GM12875 (cell line): Measurements from ENCODE around the gene MIB1.

ENCODE experiments used
- H3K4me3 ChIP-seq: one replicate; pipeline ENCODE4 v1.5.1; 2011; ENCODE audit warnings: low read depth, low read length, control low read depth
- CTCF ChIP-seq: IDR thresholded peaks from 2 replicates; pipeline ENCODE4 v1.5.1; 2011; ENCODE audit warnings: low read depth, mild to moderate bottlenecking, control low read depth, inconsistent platforms, low read length, moderate library complexity, borderline replicate concordance; ENCODE audit not compliant: insufficient read depth

MIB1 gene

GRCh38 chr18:21914739-21915319 is 174.2 kb downstream of the MIB1 start:
- TF ChIP-seq CTCF = peak; percentile 17; the same call in 1 of the 2 replicates
- H3K4me3 ChIP-seq = no peak overlapping the region

DNA sequence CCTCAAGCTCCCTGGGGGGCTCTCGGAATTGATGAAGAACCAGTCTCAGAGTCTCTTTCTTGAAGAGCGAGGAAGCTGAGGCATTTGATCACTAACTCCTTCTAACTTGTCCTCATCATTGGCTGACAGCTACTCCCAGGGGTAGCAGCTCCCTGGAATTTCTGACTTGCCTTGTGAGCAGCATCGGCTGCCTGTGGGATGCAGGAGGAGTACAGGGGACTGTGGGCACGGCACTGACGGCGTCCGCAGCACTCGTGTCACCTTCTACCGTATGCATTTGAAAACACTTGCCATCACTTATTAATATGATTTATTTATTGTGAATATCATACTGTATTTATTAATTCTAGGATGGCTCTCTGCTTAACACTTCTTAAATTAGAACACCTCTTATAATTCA is 175.0 kb downstream of the MIB1 start:
- TF ChIP-seq CTCF = no peak
- H3K4me3 ChIP-seq = no peak overlapping the region

GRCh38 chr18:21916594-21916993 is 176.0 kb downstream of the MIB1 start:
- H3K4me3 ChIP-seq = no peak overlapping the region
- no peak for TF ChIP-seq CTCF

- TF ChIP-seq CTCF = no peak
- no peak overlapping the region for H3K4me3 ChIP-seq
Observed at GRCh38 chr18:21918693-21919092, 178.1 kb downstream of the MIB1 start.
